IMR-90 (cell line): ENCODE data around the gene TDG. TPM values are rescaled to one million over a fixed set of nuclear protein-coding genes. Genes with fewer than 3 reads are reported as not detected.

Source experiments
- FOS ChIP-seq: fragments of 150-350 bp; IDR thresholded peaks from 2 replicates; pipeline ENCODE4 v1.6.1; 2016; ENCODE audit warnings: low read depth, low read length
- MAFK ChIP-seq: IDR thresholded peaks from 2 replicates; pipeline ENCODE4 v1.6.1; 2012; ENCODE audit warnings: low read depth, low read length, improper control_type of control experiment
- SMC3 ChIP-seq: fragments of 150-350 bp; IDR thresholded peaks from 2 replicates; pipeline ENCODE4 v1.6.1; 2016; ENCODE audit warnings: low read depth, mild to moderate bottlenecking, antibody characterized with exemption, low read length, moderate library complexity
- polyA plus RNA-seq, 3 experiments: library from polyadenylated mRNA; depleted of rRNA; stranded (reverse); fragments of >200 nt; gene quantifications; 2 replicates each; pipeline ENCODE4 v1.2.3, GENCODE V29; 2012; ENCODE audit warnings: low replicate concordance in 1 of 3
- total RNA-seq: library from RNA; depleted of rRNA; stranded (reverse); fragments of >200 nt; gene quantifications from 2 replicates; pipeline ENCODE4 v1.2.3, GENCODE V29; 2012
- TF ChIP-seq, protein P1 (sequence below): fragments of 150-350 bp; IDR thresholded peaks from 2 replicates; pipeline ENCODE4 v1.6.1; 2016; ENCODE audit warnings: low read depth, mild to moderate bottlenecking, low read length, moderate library complexity, borderline replicate concordance

The TDG gene
- total and polyA plus RNA-seq, 2 of the 4 experiments (the other 2 are of a cell fraction) = 14.0 to 14.7 TPM

DNA sequence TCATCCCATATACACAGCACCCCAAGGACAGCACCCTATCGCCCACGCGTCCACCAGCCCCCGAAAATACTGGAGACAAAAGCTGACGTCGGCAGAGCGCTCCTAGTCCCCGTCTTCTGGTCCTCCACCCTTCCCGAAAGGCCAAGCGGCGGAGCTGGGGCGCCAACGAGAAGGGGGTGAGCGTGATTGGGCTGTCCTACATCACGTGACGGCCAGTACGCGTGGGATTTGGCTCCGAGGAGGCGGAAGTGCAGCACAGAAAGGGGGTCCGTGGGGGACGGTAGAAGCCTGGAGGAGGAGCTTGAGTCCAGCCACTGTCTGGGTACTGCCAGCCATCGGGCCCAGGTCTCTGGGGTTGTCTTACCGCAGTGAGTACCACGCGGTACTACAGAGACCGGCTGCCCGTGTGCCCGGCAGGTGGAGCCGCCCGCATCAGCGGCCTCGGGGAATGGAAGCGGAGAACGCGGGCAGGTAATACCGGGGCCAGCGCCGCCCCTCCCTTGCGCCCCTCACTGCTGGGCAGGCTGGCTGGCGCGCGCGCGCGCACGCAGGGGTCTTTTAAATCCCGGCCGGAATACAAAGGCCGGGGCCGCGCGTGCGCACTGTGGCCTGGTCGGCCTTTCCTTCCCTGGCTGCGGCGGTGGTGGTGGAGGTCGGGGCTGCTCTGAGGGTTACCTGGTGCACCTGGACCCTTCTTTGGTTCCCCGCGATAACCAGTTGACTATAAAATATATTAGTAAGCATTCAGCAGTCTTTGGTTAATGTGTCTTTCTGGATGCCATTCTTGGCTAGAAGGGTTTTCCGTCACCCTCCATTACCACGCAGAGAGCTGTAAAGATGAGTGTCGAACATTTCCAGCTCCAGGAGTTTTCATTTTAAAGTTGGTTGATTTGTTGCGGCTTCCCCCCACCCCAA lies at the start of gene TDG (continued):
- TF ChIP-seq, protein P1, sequence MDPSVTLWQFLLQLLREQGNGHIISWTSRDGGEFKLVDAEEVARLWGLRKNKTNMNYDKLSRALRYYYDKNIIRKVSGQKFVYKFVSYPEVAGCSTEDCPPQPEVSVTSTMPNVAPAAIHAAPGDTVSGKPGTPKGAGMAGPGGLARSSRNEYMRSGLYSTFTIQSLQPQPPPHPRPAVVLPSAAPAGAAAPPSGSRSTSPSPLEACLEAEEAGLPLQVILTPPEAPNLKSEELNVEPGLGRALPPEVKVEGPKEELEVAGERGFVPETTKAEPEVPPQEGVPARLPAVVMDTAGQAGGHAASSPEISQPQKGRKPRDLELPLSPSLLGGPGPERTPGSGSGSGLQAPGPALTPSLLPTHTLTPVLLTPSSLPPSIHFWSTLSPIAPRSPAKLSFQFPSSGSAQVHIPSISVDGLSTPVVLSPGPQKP = no peak
- no peak; the same call in 1 of the 2 replicates for TF ChIP-seq FOS
- TF ChIP-seq MAFK = peak; percentile 64; the same call in 1 of the 2 replicates
- TF ChIP-seq SMC3 = peak; percentile 7; the same call in 1 of the 2 replicates
